GM06990 (cell line): ENCODE measurements around the gene ZNF112.

Experiments used
- DNase-seq: peaks from one replicate; pipeline ENCODE4 v3.0.0-alpha.2; 2011; ENCODE audit not compliant: insufficient read length; ENCODE audit errors: extremely low read depth
- H3K27me3 ChIP-seq: replicated peaks from 2 replicates; pipeline ENCODE4 v1.6.0; 2011; ENCODE audit warnings: low read length; ENCODE audit not compliant: control insufficient read depth, insufficient read depth
- H3K36me3 ChIP-seq: 2 replicates; pipeline ENCODE4 v1.5.1; 2011; ENCODE audit warnings: low read length; ENCODE audit not compliant: control insufficient read depth, insufficient read depth
- H3K4me3 ChIP-seq: replicated peaks from 2 replicates; pipeline ENCODE4 v1.5.1; 2011; ENCODE audit warnings: low read depth, mild to moderate bottlenecking, control low read depth, low read length
- TF ChIP-seq, protein P1 (sequence below): IDR thresholded peaks from 2 replicates; pipeline ENCODE4 v1.5.1; 2011; ENCODE audit warnings: low read length, control low read depth, mild to moderate bottlenecking, inconsistent platforms; ENCODE audit not compliant: insufficient read depth, poor library complexity, severe bottlenecking

ZNF112 gene

DNA sequence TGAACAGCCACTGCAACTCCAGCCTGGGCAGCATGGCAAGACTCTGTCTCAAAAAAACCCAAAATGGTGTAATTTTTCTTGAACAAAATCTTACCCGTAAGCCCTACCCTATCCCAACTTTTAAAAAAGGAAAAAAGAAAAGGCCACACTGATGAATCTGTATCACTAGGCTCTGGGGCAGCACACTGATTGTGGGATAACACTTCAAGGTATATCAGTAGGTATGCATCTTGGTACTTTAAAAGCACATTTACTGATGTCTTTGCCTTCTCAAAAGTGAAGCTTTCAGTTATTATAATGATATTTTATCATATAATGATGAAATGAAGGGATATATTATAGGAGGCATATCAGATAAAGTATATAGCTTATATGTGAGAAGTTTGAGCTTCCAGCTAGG is 24.3 kb downstream of the ZNF112 start:
- DNase-seq = no peak
- TF ChIP-seq, protein P1, sequence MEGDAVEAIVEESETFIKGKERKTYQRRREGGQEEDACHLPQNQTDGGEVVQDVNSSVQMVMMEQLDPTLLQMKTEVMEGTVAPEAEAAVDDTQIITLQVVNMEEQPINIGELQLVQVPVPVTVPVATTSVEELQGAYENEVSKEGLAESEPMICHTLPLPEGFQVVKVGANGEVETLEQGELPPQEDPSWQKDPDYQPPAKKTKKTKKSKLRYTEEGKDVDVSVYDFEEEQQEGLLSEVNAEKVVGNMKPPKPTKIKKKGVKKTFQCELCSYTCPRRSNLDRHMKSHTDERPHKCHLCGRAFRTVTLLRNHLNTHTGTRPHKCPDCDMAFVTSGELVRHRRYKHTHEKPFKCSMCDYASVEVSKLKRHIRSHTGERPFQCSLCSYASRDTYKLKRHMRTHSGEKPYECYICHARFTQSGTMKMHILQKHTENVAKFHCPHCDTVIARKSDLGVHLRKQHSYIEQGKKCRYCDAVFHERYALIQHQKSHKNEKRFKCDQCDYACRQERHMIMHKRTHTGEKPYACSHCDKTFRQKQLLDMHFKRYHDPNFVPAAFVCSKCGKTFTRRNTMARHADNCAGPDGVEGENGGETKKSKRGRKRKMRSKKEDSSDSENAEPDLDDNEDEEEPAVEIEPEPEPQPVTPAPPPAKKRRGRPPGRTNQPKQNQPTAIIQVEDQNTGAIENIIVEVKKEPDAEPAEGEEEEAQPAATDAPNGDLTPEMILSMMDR = no peak
- H3K36me3 ChIP-seq = no peaks in the 10 kb centered on the region
- no peak overlapping the region for H3K4me3 ChIP-seq
- no peaks in the 10 kb centered on the region for H3K27me3 ChIP-seq

DNA sequence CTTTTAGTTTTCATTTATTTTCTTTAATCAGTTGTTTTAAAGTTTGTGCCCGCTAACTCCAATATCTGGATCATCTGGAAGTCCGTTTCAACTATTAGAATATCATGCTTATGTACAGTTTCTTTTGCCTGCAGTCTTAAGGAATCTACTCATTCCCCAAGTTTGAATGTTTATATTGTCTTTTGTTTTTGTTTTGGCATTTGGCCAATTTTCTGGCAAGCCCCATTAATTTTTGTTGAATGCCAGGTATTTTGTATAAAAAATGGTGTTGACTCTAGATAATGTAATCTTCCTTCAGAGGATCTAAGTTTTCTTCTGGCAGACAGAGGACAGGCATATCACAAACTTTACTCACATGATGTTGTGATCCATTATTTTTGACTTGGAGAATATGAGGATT is 40.6 kb downstream of the ZNF112 start:
- H3K27me3 ChIP-seq = no peaks in the 10 kb centered on the region
- no peaks in the 10 kb centered on the region for H3K36me3 ChIP-seq
- H3K4me3 ChIP-seq = no peak overlapping the region
- TF ChIP-seq, protein P1 = no peak
- DNase-seq = no peak

DNA sequence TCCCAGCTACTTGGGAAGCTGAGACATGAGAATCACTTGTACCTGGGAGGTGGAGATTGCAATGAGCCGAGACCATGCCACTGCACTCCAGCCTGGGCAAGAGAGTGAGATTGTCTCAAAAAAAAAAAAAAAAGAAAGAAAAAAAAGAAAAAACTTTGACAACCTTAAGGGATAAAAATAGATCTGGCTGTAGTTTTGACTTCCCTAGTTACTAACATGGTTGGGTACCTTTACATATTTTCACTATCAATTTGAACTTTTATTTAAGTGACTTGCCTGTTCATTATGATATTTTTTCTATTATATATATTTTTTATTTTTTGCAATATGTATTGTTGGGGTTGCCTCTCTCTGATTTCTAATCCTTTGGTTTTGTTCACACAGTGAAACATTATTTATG is 43.2 kb downstream of the ZNF112 start:
- TF ChIP-seq, protein P1 = no peak
- H3K27me3 ChIP-seq = no peaks in the 10 kb centered on the region
- no peak for DNase-seq
- H3K36me3 ChIP-seq = no peaks in the 10 kb centered on the region
- no peak overlapping the region for H3K4me3 ChIP-seq

DNA sequence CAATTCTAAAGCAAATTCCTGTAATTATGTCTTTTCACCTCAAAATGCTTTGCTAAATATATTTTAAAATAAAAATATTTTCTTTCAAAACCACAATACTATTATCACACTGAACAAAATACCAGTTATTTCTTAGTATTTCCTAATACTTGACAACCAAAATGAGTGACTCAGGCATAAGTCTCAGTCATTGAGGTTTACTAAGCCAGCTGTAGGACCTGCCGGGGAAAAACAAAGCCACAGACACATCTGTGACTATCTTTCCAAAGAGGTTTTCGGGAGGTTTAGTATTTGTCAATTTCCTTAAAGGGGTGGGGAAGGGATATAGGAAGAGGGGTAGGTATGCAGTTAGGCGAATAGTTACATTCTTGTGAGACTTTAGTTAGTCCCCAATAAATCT is 48.5 kb downstream of the ZNF112 start:
- TF ChIP-seq, protein P1 = no peak
- no peak for DNase-seq
- H3K36me3 ChIP-seq = no peaks in the 10 kb centered on the region
- H3K27me3 ChIP-seq = no peaks in the 10 kb centered on the region
- H3K4me3 ChIP-seq = no peak overlapping the region

DNA sequence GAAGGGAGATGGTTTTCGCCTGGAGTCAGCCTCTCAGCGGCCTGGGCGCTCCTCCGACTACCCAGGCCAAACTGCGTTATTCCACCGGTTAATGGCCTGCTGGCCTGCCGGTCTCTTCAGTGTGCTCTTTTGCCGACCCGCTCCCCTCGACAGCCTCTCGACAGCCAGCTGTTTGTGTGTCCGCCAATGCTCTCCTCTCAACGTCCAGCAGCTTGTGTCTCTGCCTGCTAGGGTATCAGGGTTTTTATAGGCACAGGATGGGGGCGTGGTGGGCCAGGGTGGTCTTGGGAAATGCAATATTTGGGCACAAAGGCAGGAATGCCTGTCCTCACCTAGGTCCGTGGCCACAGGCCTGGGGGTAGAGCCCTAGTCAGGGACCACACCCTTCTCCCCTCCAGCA is 50.2 kb downstream of the ZNF112 start:
- TF ChIP-seq, protein P1 = no peak
- H3K27me3 ChIP-seq = no peaks in the 10 kb centered on the region
- H3K4me3 ChIP-seq = no peak overlapping the region
- DNase-seq = no peak
- H3K36me3 ChIP-seq = peaks cover 2% of the 10 kb centered on the region

DNA sequence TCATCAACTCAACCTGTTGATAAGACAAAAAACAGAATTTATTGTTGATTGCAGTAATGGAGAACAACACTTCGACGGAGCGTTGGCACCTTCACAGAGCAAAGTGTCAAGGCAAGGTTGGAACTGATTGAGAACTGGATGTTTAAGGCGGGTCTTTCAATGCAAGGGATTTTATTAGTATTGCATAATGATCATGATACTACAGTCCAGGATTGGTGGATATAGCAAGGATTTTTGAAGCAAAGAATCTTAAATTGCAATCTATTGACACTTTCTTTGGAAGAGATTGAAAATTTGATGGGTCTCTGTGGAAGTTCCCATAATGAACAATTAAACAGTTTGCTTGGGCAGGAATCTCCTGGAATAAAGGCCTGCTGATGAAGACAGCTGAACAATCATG is 51.0 kb downstream of the ZNF112 start:
- TF ChIP-seq, protein P1 = no peak
- no peak overlapping the region for H3K4me3 ChIP-seq
- no peaks in the 10 kb centered on the region for H3K27me3 ChIP-seq
- no peak for DNase-seq
- H3K36me3 ChIP-seq = peaks cover 2% of the 10 kb centered on the region
